HepG2 (cell line): ENCODE results near the gene PIK3R4. TPM values are rescaled to one million over a fixed set of nuclear protein-coding genes. Genes with fewer than 3 reads are reported as not detected.

Experiments used
- ATAC-seq: fragments of 200-7000 bp; cut with Tn5 transposase; 3 replicates; pipeline ENCODE4 v1.9.1; 2020; ENCODE audit warnings: mild to moderate bottlenecking, moderate library complexity
- BruUV-seq: library from RNA; stranded (reverse); fragments of 400-500 nt; replicated peaks from 2 replicates; lab custom pipeline; 2021; lab: Mats Ljungman, UMichigan
- CTCF ChIA-PET: fragments of 300-600 bp; formaldehyde crosslinking; extraction: SDS; loops from one replicate; lab custom pipeline; 2021; ENCODE audit warnings: low total read pairs, inconsistent platforms, low intra/inter-chr PET ratio; lab: Yijun Ruan, JAX
- POLR2A ChIA-PET: fragments of 350-600 bp; sonication (Branson Sonifier 250); formaldehyde crosslinking; loops from one replicate; lab custom pipeline; 2020; ENCODE audit warnings: antibody characterized with exemption, inconsistent platforms; lab: Yijun Ruan, JAX
- DNase-seq: peaks from one replicate; pipeline ENCODE4 v3.0.0-alpha.2; 2015; ENCODE audit warnings: low spot score
- FAIRE-seq: peaks from 3 replicates; lab custom pipeline; 2011; peaks lifted over from hg19 to GRCh38; lab: Jason Lieb, UNC
- H2AFZ ChIP-seq: one replicate; pipeline ENCODE4 v1.6.1; 2011; ENCODE audit warnings: low read length, inconsistent platforms
- H3K27ac ChIP-seq: fragments of 300-600 bp; 3 replicates; pipeline ENCODE4 v1.8.0; 2011; ENCODE audit warnings: mixed run types, mild to moderate bottlenecking, mixed read lengths, low read length, inconsistent platforms; ENCODE audit not compliant: insufficient read depth; ENCODE audit errors: extremely low read length
- H3K27me3 ChIP-seq, 2 experiments: fragments of 200-600 bp in 1 of 2; 2 replicates in 1 of 2; 3 replicates in 1 of 2; pipeline versions ENCODE4 v1.6.0 to v1.8.0; 2011; ENCODE audit warnings: low read length in 2 of 2, mild to moderate bottlenecking in 2 of 2, moderate library complexity in 2 of 2, inconsistent platforms in 1 of 2; ENCODE audit not compliant: insufficient read depth in 2 of 2, control insufficient read depth in 1 of 2
- H3K36me3 ChIP-seq, 2 experiments: fragments of 200-600 bp in 1 of 2; replicated peaks in 1 of 2; 2 replicates in 1 of 2; 3 replicates in 1 of 2; pipeline versions ENCODE4 v1.5.1 to v1.8.0; 2011; ENCODE audit warnings: low read length in 2 of 2, inconsistent platforms in 1 of 2; ENCODE audit not compliant: insufficient read depth in 2 of 2, control insufficient read depth in 1 of 2
- H3K4me1 ChIP-seq: 2 replicates; pipeline ENCODE4 v1.5.1; 2012; ENCODE audit warnings: low read length, inconsistent platforms; ENCODE audit not compliant: insufficient read depth
- H3K4me2 ChIP-seq: 2 replicates; pipeline ENCODE4 v1.6.0; 2011; ENCODE audit warnings: low read depth, low read length, inconsistent platforms
- H3K4me3 ChIP-seq, 3 experiments: fragments of 200-600 bp in 1 of 3; sonication (generic), shearing (Covaris generic) in 1 of 3; replicated peaks in 1 of 3; 2 replicates each; pipeline ENCODE4 v1.5.1; 2011 to 2016; ENCODE audit warnings: low read length in 3 of 3, inconsistent platforms in 2 of 3, low read depth in 2 of 3, mild to moderate bottlenecking in 2 of 3, control low read depth in 1 of 3, mixed read lengths in 1 of 3; ENCODE audit not compliant: insufficient read depth in 1 of 3
- H3K79me2 ChIP-seq: one replicate; pipeline ENCODE4 v1.6.1; 2011; ENCODE audit warnings: low read length, inconsistent platforms; ENCODE audit not compliant: insufficient read depth
- H3K9ac ChIP-seq: 2 replicates; pipeline ENCODE4 v1.6.0; 2011; ENCODE audit warnings: mild to moderate bottlenecking, low read depth, low read length, inconsistent platforms; ENCODE audit not compliant: insufficient read depth
- H3K9me3 ChIP-seq: 2 replicates; pipeline ENCODE4 v1.5.1; 2012; ENCODE audit warnings: mild to moderate bottlenecking, low read length
- H4K20me1 ChIP-seq: 2 replicates; pipeline ENCODE4 v1.6.0; 2011; ENCODE audit warnings: inconsistent platforms, mild to moderate bottlenecking, low read length, moderate library complexity; ENCODE audit not compliant: insufficient read depth
- ERF ChIP-seq: IDR thresholded peaks from 2 replicates; pipeline ENCODE4 v1.6.1; 2018; ENCODE audit warnings: missing biosample characterization, missing genetic modification reagents
- NFRKB ChIP-seq: fragments of 450-650 bp; IDR thresholded peaks from 2 replicates; pipeline ENCODE4 v1.6.1; 2017
- RNF2 ChIP-seq: fragments of 450-650 bp; conservative IDR thresholded peaks from 2 replicates; pipeline ENCODE4 v1.6.1; 2016; ENCODE audit warnings: low read depth
- TFDP1 ChIP-seq: IDR thresholded peaks from 2 replicates; pipeline ENCODE4 v1.6.1; 2016; ENCODE audit warnings: missing compliant biosample characterization, missing genetic modification reagents, borderline replicate concordance
- THAP9 ChIP-seq: sonication (generic); formaldehyde crosslinking; IDR thresholded peaks from 2 replicates; pipeline ENCODE4; 2020; ENCODE audit warnings: missing genetic modification reagents, mild to moderate bottlenecking, borderline replicate concordance
- ZNF263 ChIP-seq: sonication (generic); formaldehyde crosslinking; IDR thresholded peaks from 2 replicates; pipeline ENCODE4 v1.4.0; 2020; ENCODE audit warnings: missing genetic modification reagents
- ZNF543 ChIP-seq: sonication (generic); formaldehyde crosslinking; IDR thresholded peaks from 2 replicates; pipeline ENCODE4 v1.4.0; 2020; ENCODE audit warnings: mild to moderate bottlenecking, missing genetic modification reagents
- ZNF563 ChIP-seq: sonication (generic); formaldehyde crosslinking; IDR thresholded peaks from 2 replicates; pipeline ENCODE4 v1.8.0; 2022; ENCODE audit warnings: mild to moderate bottlenecking, moderate library complexity, missing genetic modification reagents
- WGBS: methylation state at CpG from one replicate; pipeline ENCODE4 v1.1.6; 2017; ENCODE audit warnings: low lambda C conversion rate; 5-methylcytosine and 5-hydroxymethylcytosine counted together
- in situ Hi-C: cut with HindIII; loops from 2 replicates; pipeline ENCODE4 v1.10.0; 2017; ENCODE audit warnings: low pct_unique_long_range_greater_than_20kb; ENCODE audit not compliant: extremely low pct_ligation_motif_present
- intact Hi-C: fragments of 100-400 bp; cut with micrococcal nuclease; formaldehyde crosslinking; loops from one replicate; pipeline ENCODE4 v1.10.0; 2022; ENCODE audit not compliant: unreplicated experiment
- polyA plus RNA-seq, 8 experiments: library from polyadenylated mRNA; depleted of rRNA in 3 of 8; stranded (reverse) in 7 of 8; unstranded in 1 of 8; fragments of >200 nt; fragmentation: Illumina TruSeq in 4 of 8; extraction: Trizol in 4 of 8; gene quantifications; 2 replicates each; pipeline versions ENCODE4 v1.2.1 to v1.2.3, GENCODE V29; 2011 to 2016; ENCODE audit warnings: low read depth in 4 of 8, missing spikeins in 1 of 8, mixed read lengths in 1 of 8; ENCODE audit not compliant: insufficient read depth in 1 of 8
- total RNA-seq, 5 experiments: library from RNA; depleted of rRNA; stranded (reverse); fragments of >200 nt; fragmentation: Illumina TruSeq; extraction: Trizol; gene quantifications; 2 replicates each; pipeline ENCODE4 v1.2.3, GENCODE V29; 2016; ENCODE audit warnings: low read depth in 1 of 5

The PIK3R4 gene
- total and polyA plus RNA-seq, 2 of the 13 experiments (the other 11 are each of a cell fraction or from before 2014, with no cell fraction given), result 22.4 to 26.0 TPM

GRCh38 chr3:130758624-130759369 is 12.2 kb upstream of the PIK3R4 start:
- DNase-seq (no peak), ATAC-seq (no peak), FAIRE-seq (no peak)
- no peaks in the 10 kb centered on the region for H3K4me1 ChIP-seq
- no peaks in the 10 kb centered on the region for H3K9me3 ChIP-seq
- H3K36me3 ChIP-seq, result no peaks in the 10 kb centered on the region
- no peaks in the 10 kb centered on the region for H4K20me1 ChIP-seq
- H3K4me3 ChIP-seq, result no peak overlapping the region
- H3K27me3 ChIP-seq, result peaks cover 0 to 2% of the 10 kb centered on the region in 2 experiments; a peak in 2 of 5 replicates
- no peak overlapping the region for H3K27ac ChIP-seq
- no peak overlapping the region for H2AFZ ChIP-seq
- H3K9ac ChIP-seq, result no peak overlapping the region
- 45% methylated on average over 7 of the region's 7 CpGs for WGBS
- no peaks in the 10 kb centered on the region for H3K79me2 ChIP-seq
- intact Hi-C loops (loop anchor here (1.0 to 5.0 kb wide), 2 partner anchors 56 to 135 kb away; no protein-coding TSS in a partner anchor), in situ Hi-C loops (no loop called here)
- ChIA-PET CTCF (interaction anchor here (1.9 kb wide), 2 partner anchors 59 to 134 kb away, joined by 6 to 19 read pairs; partner anchors contain the start of gene ATP2C1), POLR2A (no interaction called here)
- H3K4me2 ChIP-seq, result no peak overlapping the region
- no TSS peak for BruUV-seq
- TF ChIP-seq TFDP1, result no peak
- no peak for TF ChIP-seq ZNF563
- TF ChIP-seq ERF, result no peak
- no peak for TF ChIP-seq ZNF543 (CRISPR knock-in tag)
- no peak for TF ChIP-seq NFRKB
- no peak for TF ChIP-seq ZNF263 (CRISPR knock-in tag)
- TF ChIP-seq THAP9 (CRISPR knock-in tag), result no peak
- TF ChIP-seq RNF2, result no peak
